Activated CD4-positive, alpha-beta T cell treated with anti-CD3 and anti-CD28 coated beads, Interleukin-2, amount 50 U/mL, for 16 hours (primary cell): ENCODE measurements around the gene DNAJC8.
A peak's percentile ranks its signal among the peaks of the same experiment; 100 is the strongest.

Source experiments
- DNase-seq: peaks from one replicate; pipeline ENCODE4 v3.0.0-alpha.2; 2020

Gene DNAJC8

GRCh38 chr1:28249013-28249865, 16.4 kb upstream of the DNAJC8 start:
- DNase-seq, result peak; percentile 58

- peak; percentile 89 for DNase-seq
Observed at GRCh38 chr1:28248273-28249012, 15.6 kb upstream of the DNAJC8 start.

DNA sequence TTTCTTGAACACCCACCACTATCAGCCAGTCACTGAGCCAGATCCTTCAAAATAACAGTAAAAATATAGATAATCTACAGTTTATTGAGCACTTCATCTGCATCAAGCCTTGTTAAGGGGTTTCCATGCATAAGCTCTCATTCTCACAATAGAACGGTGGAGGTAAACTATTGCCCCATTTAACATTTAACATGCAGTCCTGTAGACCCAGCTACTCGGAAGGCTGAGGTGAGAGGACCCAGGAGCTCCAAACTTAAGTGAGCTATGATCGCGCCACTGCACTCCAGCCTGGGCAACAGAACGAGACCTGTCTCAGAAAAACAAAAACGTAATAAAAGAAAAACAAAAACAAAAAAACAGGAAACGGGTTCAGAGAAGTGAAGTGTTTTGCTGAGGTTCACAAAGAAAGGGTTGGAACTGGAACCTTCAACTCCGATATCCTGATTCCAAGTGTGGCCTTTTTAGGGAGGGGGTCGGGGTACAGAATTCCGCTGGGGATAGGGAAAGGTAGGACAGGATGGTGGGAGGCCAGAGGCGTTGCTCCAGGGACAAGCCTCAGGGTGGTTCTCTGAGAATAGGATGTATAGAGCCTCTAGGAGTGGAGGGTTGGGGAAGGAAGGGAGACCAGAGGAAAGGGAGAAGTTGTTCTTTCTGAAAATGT, 14.9 kb upstream of the DNAJC8 start:
- DNase-seq, result no peak

DNA sequence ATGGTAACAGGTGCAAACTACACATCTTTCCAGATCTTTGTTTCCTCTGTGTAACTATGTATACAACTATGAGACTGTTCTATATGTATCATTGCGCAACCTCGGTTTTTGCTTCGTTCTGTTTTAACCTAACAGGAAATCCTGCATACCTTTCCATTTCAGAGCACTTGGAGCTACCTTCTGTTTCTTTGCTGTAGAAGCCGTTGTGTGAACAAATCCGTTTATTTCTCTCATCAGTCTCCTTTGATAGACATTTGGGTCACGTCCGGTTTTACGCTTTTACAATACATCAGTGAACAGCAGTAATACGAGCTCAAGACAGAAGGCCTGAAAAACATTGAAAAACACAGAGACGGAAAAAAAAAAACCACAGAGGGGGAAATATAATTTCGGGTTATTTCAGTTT, 13.6 kb upstream of the DNAJC8 start:
- DNase-seq, result peak; percentile 85

GRCh38 chr1:28244549-28245251, 11.9 kb upstream of the DNAJC8 start:
- DNase-seq, result no peak

GRCh38 chr1:28243685-28244311, 11.0 kb upstream of the DNAJC8 start:
- DNase-seq, result no peak

DNA sequence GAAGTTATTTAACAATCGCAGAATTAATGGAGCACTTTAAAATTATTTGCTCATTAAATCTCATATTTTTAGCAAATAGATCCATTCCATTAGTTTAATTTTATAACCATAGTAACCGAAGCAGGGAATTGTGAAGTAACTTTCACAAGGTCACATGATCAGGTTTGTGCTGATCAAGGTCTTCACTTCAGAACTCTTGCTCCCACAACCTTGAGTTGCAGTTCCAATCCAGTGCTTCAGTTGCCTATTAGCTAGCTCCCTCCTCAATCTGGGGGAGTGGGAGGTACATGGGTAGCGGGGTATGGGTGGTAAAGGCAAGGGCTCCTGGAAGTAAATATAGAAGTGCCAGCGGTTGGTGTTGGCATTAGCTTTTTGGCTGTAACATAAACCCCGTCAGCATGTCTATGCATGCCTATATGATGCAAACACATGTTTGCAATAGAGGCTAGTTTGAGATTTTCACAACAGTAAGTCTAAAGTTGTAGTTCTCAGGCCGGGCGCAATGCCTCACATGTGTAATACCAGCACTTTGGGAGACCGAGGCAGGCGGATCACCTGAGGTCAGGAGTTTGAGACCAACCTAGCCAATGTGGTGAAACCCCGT, 8.9 kb upstream of the DNAJC8 start:
- no peak for DNase-seq

DNA sequence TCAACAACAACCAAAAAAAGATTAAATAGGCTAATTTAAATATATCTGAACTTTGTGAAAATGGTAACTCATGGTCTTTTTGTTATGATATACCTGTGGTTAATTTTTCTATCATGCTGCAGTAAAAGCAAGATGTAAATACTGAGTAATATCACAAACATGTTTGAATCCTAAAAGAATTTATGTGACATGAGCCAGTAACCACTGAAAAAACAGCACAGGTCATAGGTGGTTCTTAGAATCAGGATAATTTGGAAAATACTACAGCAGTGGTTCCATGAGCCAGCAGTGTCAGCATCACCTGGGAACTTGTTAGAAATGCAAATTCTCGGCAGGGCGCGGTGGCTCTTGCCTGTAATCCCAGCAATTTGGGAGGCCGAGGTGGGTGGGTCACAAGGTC, 7.2 kb upstream of the DNAJC8 start:
- DNase-seq, result no peak

DNA sequence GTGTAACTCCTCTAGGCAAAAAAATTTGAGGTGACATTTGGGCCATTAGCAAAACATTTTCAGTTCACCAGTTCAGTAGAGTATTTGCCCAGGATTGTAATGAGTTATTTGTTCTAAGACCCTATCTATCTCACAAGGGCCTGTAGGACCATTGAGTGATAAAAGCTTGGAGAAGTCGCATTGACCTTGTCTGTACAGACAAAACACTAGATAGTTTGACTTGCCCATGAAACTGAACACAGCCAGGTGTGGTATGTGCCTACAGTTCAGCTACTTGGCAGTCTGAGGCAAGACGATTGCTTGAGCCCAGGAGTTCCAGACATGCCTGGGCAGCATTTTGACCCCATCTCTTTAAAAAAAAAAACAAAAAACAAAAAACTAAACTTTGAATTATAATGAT, 6.2 kb upstream of the DNAJC8 start:
- DNase-seq, result no peak

GRCh38 chr1:28236656-28237322, 4.0 kb upstream of the DNAJC8 start:
- no peak for DNase-seq

- peak; percentile 98 for DNase-seq
Observed at GRCh38 chr1:28235755-28236655, 3.2 kb upstream of the DNAJC8 start, which contains the start of gene ATP5IF1. Gene ATP5IF1 (plus strand): TSS chr1:28236124. CDS start chr1:28236184, 60 bp downstream.

DNA sequence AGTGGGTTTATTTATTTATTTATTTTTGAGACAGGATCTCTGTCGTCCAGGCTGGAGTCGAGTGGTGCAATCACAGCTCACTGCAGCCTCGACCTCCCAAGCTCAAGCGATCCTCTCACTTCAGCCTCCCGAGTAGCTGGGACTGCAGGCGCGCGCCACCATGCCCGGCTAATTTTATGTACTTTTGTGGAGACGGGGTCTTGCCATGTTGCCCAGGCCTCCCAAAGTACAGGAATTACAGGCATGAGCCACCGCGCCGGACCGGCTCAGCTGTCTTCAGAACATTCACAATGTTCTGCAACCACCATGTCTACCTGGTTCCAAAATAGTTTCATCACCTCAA, 406 bp upstream of the DNAJC8 start:
- no peak for DNase-seq

DNA sequence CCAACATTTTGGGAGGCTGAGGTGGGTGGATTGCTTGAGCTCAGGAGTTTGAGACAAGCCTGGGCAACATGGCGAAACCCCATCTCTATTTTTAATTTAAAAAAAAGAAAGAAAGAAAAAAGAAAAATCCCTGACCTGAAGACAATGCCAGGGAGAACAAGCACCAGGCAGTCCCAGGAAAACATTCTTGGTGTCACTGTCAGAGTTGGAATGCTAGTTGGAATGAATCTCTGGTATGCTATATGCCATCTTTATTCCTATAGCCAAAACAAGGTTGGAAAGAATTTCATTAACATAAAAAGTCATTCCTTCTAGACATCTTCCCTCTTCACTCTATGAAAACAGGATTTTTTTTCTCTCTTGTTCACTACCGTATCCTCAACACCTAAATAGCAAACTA, 2.8 kb downstream of the DNAJC8 start:
- no peak for DNase-seq

GRCh38 chr1:28229089-28229488, 3.7 kb downstream of the DNAJC8 start:
- no peak for DNase-seq

DNA sequence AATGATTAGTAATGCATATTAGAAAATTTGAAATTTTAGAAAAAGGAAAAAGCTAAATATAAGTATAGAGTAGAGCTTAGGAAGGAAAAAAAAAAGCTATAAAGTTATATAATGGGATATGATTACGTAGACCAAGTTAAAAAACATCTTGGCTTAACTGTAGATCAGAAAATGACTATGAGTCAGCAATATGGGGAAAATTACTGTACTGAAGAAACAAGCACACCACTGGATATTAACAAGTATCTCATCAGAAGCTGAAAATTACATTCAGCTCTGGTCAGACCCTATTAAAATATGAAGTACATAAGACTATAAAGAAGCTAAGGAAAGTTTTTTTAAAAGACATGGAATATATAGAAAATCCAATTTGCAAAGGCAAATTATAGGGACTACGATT, 19.5 kb downstream of the DNAJC8 start:
- no peak for DNase-seq

- DNase-seq, result no peak
Observed at GRCh38 chr1:28209700-28210099, 23.1 kb downstream of the DNAJC8 start.

- peak; percentile 66 for DNase-seq
Observed at GRCh38 chr1:28208818-28209441, 23.9 kb downstream of the DNAJC8 start.

DNA sequence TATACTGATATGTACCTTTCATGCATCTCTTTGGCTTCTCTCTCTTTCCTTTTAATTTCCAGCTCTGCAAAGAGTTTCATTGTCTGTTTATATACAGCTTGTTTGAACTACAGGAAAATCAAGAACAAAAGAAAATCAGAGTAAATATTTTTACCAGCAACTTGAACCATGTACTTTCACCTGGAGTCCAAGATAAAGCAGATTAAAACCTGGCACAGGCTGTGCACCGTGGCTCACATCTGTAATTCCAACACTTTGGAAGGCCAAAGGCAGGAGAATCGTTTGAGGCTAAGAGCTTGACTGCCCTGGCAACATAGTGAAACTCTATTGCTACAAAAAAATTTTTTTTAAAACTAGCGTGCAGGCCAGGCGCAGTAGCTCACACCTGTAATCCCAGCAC, 27.6 kb downstream of the DNAJC8 start:
- no peak for DNase-seq

- DNase-seq, result no peak
Observed at GRCh38 chr1:28200234-28200873, 32.5 kb downstream of the DNAJC8 start.
